H9 (cell line): Measurements from ENCODE around the gene GRID2IP. TPM values are rescaled to one million over a fixed set of nuclear protein-coding genes. Genes with fewer than 3 reads are reported as not detected.

ENCODE experiments used
- DNase-seq: peaks from one replicate; pipeline ENCODE4 v3.0.0-alpha.2; 2017
- H2AFZ ChIP-seq: one replicate; pipeline ENCODE4 v1.6.1; 2013; ENCODE audit warnings: mild to moderate bottlenecking, low read length, control low read depth, moderate library complexity
- H2AK5ac ChIP-seq: 2 replicates; pipeline ENCODE4 v1.6.1; 2013; ENCODE audit warnings: low read length, control low read depth, mixed read lengths; ENCODE audit not compliant: insufficient read length
- H2BK120ac ChIP-seq: one replicate; pipeline ENCODE4 v1.6.1; 2013; ENCODE audit warnings: low read depth, mild to moderate bottlenecking, low read length, control low read depth, inconsistent platforms; ENCODE audit not compliant: poor library complexity, severe bottlenecking
- H2BK12ac ChIP-seq: 2 replicates; pipeline ENCODE4 v1.6.1; 2013; ENCODE audit warnings: low read length, control low read depth, mixed read lengths, low read depth; ENCODE audit not compliant: insufficient read length
- H2BK15ac ChIP-seq: 2 replicates; pipeline ENCODE4 v1.6.1; 2013; ENCODE audit warnings: low read depth, low read length, control low read depth
- H2BK20ac ChIP-seq: one replicate; pipeline ENCODE4 v1.6.1; 2013; ENCODE audit warnings: low read depth, mild to moderate bottlenecking, low read length, control low read depth, inconsistent platforms; ENCODE audit not compliant: poor library complexity, severe bottlenecking
- H2BK5ac ChIP-seq: 2 replicates; pipeline ENCODE4 v1.6.1; 2013; ENCODE audit warnings: low read length, control low read depth, mixed read lengths; ENCODE audit not compliant: insufficient read length
- H3K14ac ChIP-seq: 2 replicates; pipeline ENCODE4 v1.6.1; 2013; ENCODE audit warnings: low read length, control low read depth; ENCODE audit not compliant: insufficient read depth
- H3K18ac ChIP-seq: 2 replicates; pipeline ENCODE4 v1.6.1; 2013; ENCODE audit warnings: low read depth, mild to moderate bottlenecking, mixed read lengths, low read length, control low read depth; ENCODE audit not compliant: insufficient read length
- H3K23ac ChIP-seq: 2 replicates; pipeline ENCODE4 v1.6.1; 2013; ENCODE audit warnings: low read length, control low read depth, mixed read lengths, low read depth; ENCODE audit not compliant: insufficient read length
- H3K23me2 ChIP-seq: 2 replicates; pipeline ENCODE4 v1.6.1; 2013; ENCODE audit warnings: low read depth, mild to moderate bottlenecking, mixed read lengths, low read length, control low read depth; ENCODE audit not compliant: insufficient read length, poor library complexity, severe bottlenecking
- H3K27ac ChIP-seq: 2 replicates; pipeline ENCODE4 v1.5.1; 2013; ENCODE audit warnings: low read length, control low read depth, mixed read lengths, low read depth; ENCODE audit not compliant: insufficient read length
- H3K27me3 ChIP-seq: 2 replicates; pipeline ENCODE4 v1.6.1; 2013; ENCODE audit warnings: low read length, control low read depth, inconsistent platforms; ENCODE audit not compliant: insufficient read depth
- H3K4ac ChIP-seq: 2 replicates; pipeline ENCODE4 v1.6.1; 2013; ENCODE audit warnings: low read depth, mild to moderate bottlenecking, control low read depth, inconsistent platforms, low read length, moderate library complexity
- H3K4me1 ChIP-seq: 2 replicates; pipeline ENCODE4 v1.6.1; 2013; ENCODE audit warnings: low read length, control low read depth, inconsistent platforms; ENCODE audit not compliant: insufficient read depth
- H3K4me2 ChIP-seq: 2 replicates; pipeline ENCODE4 v1.6.1; 2013; ENCODE audit warnings: low read length, control low read depth, mixed read lengths; ENCODE audit not compliant: insufficient read length, insufficient read depth
- H3K56ac ChIP-seq: 2 replicates; pipeline ENCODE4 v1.6.1; 2013; ENCODE audit warnings: low read depth, mild to moderate bottlenecking, mixed read lengths, low read length, control low read depth; ENCODE audit not compliant: insufficient read length
- H3K79me1 ChIP-seq: 2 replicates; pipeline ENCODE4 v1.6.1; 2013; ENCODE audit warnings: low read depth, mild to moderate bottlenecking, moderate library complexity, low read length, control low read depth, inconsistent platforms; ENCODE audit not compliant: insufficient read depth, poor library complexity, severe bottlenecking
- H3K79me2 ChIP-seq: 2 replicates; pipeline ENCODE4 v1.6.1; 2013; ENCODE audit warnings: low read length, control low read depth, inconsistent platforms; ENCODE audit not compliant: insufficient read depth
- H3K9ac ChIP-seq: 2 replicates; pipeline ENCODE4 v1.6.1; 2013; ENCODE audit warnings: low read length, control low read depth, mixed read lengths; ENCODE audit not compliant: insufficient read length; ENCODE audit errors: extremely low read depth
- H3K9me3 ChIP-seq: one replicate; pipeline ENCODE4 v1.6.1; 2013; ENCODE audit warnings: low read depth, low read length, inconsistent platforms; ENCODE audit not compliant: control insufficient read depth
- H3T11ph ChIP-seq: one replicate; pipeline ENCODE4 v1.6.1; 2013; ENCODE audit warnings: mild to moderate bottlenecking, low read length, control low read depth, inconsistent platforms
- H4K20me1 ChIP-seq: one replicate; pipeline ENCODE4 v1.6.1; 2013; ENCODE audit not compliant: control insufficient read depth, insufficient read length, insufficient read depth
- H4K5ac ChIP-seq: 2 replicates; pipeline ENCODE4 v1.6.1; 2013; ENCODE audit warnings: low read depth, mild to moderate bottlenecking, mixed read lengths, low read length, control low read depth; ENCODE audit not compliant: insufficient read length
- H4K8ac ChIP-seq: replicated peaks from 2 replicates; pipeline ENCODE4 v1.6.1; 2013; ENCODE audit warnings: low read length, control low read depth, mixed read lengths, low read depth; ENCODE audit not compliant: insufficient read length
- H4K91ac ChIP-seq: 2 replicates; pipeline ENCODE4 v1.6.1; 2013; ENCODE audit warnings: low read depth, mild to moderate bottlenecking, moderate library complexity, mixed read lengths, low read length, control low read depth; ENCODE audit not compliant: insufficient read length
- H3K27ac Mint-ChIP-seq, 3 experiments: 2 replicates in 2 of 3; 3 replicates in 1 of 3; pipeline ENCODE4 v1.8.0; 2020 to 2021; ENCODE audit warnings: mixed read lengths in 3 of 3, mild to moderate bottlenecking in 1 of 3, moderate library complexity in 1 of 3
- H3K27me3 Mint-ChIP-seq: 2 replicates; pipeline ENCODE4 v1.8.0; 2021; ENCODE audit warnings: low read depth, mild to moderate bottlenecking, moderate library complexity, mixed read lengths
- H3K36me3 Mint-ChIP-seq, 3 experiments: 2 replicates in 2 of 3; 3 replicates in 1 of 3; pipeline ENCODE4 v1.8.0; 2020 to 2021; ENCODE audit warnings: low read depth in 3 of 3, mixed read lengths in 3 of 3; ENCODE audit not compliant: insufficient read depth in 1 of 3
- H3K4me1 Mint-ChIP-seq, 2 experiments: 2 replicates each; pipeline ENCODE4 v1.8.0; 2020; ENCODE audit warnings: mixed read lengths in 2 of 2
- H3K4me3 Mint-ChIP-seq, 2 experiments: 2 replicates in 1 of 2; 3 replicates in 1 of 2; pipeline ENCODE4 v1.8.0; 2020 to 2021; ENCODE audit warnings: mild to moderate bottlenecking in 2 of 2, mixed read lengths in 2 of 2, moderate library complexity in 1 of 2
- H3K9me3 Mint-ChIP-seq, 2 experiments: 2 replicates in 1 of 2; 3 replicates in 1 of 2; pipeline ENCODE4 v1.8.0; 2020; ENCODE audit warnings: mild to moderate bottlenecking in 2 of 2, mixed read lengths in 2 of 2, moderate library complexity in 1 of 2
- WGBS: extraction: QIAGEN DNeasy Blood & Tissue Kit; methylation state at CpG from one replicate; pipeline ENCODE4 v1.1.7; 2013; ENCODE audit warnings: missing lambda C conversion rate, low lambda C conversion rate, mixed read lengths; ENCODE audit not compliant: insufficient read length; ENCODE audit errors: extremely low coverage; 5-methylcytosine and 5-hydroxymethylcytosine counted together
- total RNA-seq: library from RNA; stranded (reverse); gene quantifications from 2 replicates; pipeline ENCODE4 v1.2.1, GENCODE V29; 2021
- TF ChIP-seq, protein P1 (sequence below): fragments of 200-600 bp; sonication (generic); conservative IDR thresholded peaks from 3 replicates; pipeline ENCODE4 v1.8.0; 2021; ENCODE audit warnings: antibody characterized with exemption, mild to moderate bottlenecking

Gene GRID2IP
- total RNA-seq, 1 experiment from 2014 or later = 1.7 TPM

DNA sequence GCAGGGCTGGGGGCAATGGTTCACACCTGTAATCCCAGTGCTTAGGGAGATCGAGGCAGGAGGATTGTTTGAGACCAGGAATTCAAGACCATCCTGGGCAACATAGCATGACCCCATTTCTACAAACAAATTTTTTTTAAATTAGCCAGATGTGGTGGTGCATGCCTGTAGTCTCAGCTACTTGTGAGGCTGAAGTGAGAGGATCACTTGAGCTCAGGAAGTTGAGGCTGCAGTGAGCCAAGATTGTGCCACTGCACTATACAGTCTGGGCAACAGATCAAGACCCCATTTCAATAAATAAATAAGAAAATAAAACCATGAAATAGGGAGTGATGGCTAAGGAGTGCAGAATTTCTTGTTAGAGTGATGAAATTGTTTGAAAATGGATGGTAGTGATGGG lies 8.9 kb downstream of the GRID2IP start:
- H3K27ac Mint-ChIP-seq = no peak overlapping the region
- Histone ChIP-seq H3K23me2 (no peaks in the 10 kb centered on the region), H2BK12ac (no peak overlapping the region), H4K8ac (no peak overlapping the region), H3K4me1 (no peaks in the 10 kb centered on the region), H4K5ac (no peak overlapping the region), H4K20me1 (no peaks in the 10 kb centered on the region), H3K79me1 (no peaks in the 10 kb centered on the region), H3K4ac (no peak overlapping the region), H3K18ac (no peak overlapping the region), H3K56ac (no peak overlapping the region), H3K4me2 (no peak overlapping the region), H2BK5ac (no peak overlapping the region), H2AK5ac (no peak overlapping the region), H3K79me2 (no peaks in the 10 kb centered on the region), H3K23ac (no peak overlapping the region), H2BK120ac (no peak overlapping the region), H3K9ac (no peak overlapping the region), H3K9me3 (no peaks in the 10 kb centered on the region), H3K27me3 (no peaks in the 10 kb centered on the region), H3K14ac (no peak overlapping the region), H2AFZ (no peak overlapping the region), H3T11ph (no peak overlapping the region), H3K27ac (no peak overlapping the region), H2BK20ac (no peak overlapping the region), H4K91ac (no peak overlapping the region), H2BK15ac (no peak overlapping the region)
- TF ChIP-seq, protein P1, sequence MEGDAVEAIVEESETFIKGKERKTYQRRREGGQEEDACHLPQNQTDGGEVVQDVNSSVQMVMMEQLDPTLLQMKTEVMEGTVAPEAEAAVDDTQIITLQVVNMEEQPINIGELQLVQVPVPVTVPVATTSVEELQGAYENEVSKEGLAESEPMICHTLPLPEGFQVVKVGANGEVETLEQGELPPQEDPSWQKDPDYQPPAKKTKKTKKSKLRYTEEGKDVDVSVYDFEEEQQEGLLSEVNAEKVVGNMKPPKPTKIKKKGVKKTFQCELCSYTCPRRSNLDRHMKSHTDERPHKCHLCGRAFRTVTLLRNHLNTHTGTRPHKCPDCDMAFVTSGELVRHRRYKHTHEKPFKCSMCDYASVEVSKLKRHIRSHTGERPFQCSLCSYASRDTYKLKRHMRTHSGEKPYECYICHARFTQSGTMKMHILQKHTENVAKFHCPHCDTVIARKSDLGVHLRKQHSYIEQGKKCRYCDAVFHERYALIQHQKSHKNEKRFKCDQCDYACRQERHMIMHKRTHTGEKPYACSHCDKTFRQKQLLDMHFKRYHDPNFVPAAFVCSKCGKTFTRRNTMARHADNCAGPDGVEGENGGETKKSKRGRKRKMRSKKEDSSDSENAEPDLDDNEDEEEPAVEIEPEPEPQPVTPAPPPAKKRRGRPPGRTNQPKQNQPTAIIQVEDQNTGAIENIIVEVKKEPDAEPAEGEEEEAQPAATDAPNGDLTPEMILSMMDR = no peak
- H3K27me3 Mint-ChIP-seq = peaks cover 13% of the 10 kb centered on the region
- H3K4me1 Mint-ChIP-seq = peaks cover 4 to 5% of the 10 kb centered on the region in 2 experiments; a peak in 3 of 4 replicates
- DNase-seq = no peak
- H3K9me3 Mint-ChIP-seq = no peaks in the 10 kb centered on the region
- WGBS = no CpG with 5 or more reads among the region's 1 CpG
- no peaks in the 10 kb centered on the region for H3K36me3 Mint-ChIP-seq
- no peak overlapping the region for H3K4me3 Mint-ChIP-seq
